Activated naive CD4-positive, alpha-beta T cell treated with anti-CD3 and anti-CD28 coated beads for 36 hours (primary cell): ENCODE data around the gene TMEM176A. TPM values are rescaled to one million over a fixed set of nuclear protein-coding genes. Genes with fewer than 3 reads are reported as not detected.
"Not testable (repeated sequence)": the region's sequence is repeated elsewhere in the genome, so short reads cannot be mapped to it uniquely, and the experiment has no call there.

Experiments
- CTCF ChIA-PET: fragments of 350-600 bp; sonication (Branson Sonifier 250); formaldehyde crosslinking; loops from one replicate; lab custom pipeline; 2021; ENCODE audit warnings: antibody characterized with exemption; lab: Charles Lee
- DNase-seq: peaks from one replicate; pipeline ENCODE4 v3.0.0-alpha.2; 2020
- H3K27ac Mint-ChIP-seq: one replicate; pipeline ENCODE4 v1.8.0; 2021; ENCODE audit warnings: mild to moderate bottlenecking, mixed read lengths
- H3K27me3 Mint-ChIP-seq: one replicate; pipeline ENCODE4 v1.8.0; 2021; ENCODE audit warnings: low read depth, mixed read lengths
- H3K36me3 Mint-ChIP-seq: one replicate; pipeline ENCODE4 v1.8.0; 2021; ENCODE audit warnings: low read depth, mixed read lengths
- H3K4me1 Mint-ChIP-seq: one replicate; pipeline ENCODE4 v1.8.0; 2021; ENCODE audit warnings: low read depth, mixed read lengths
- H3K4me3 Mint-ChIP-seq: one replicate; pipeline ENCODE4 v1.8.0; 2021; ENCODE audit warnings: mild to moderate bottlenecking, moderate library complexity, mixed read lengths
- H3K9me3 Mint-ChIP-seq: one replicate; pipeline ENCODE4 v1.8.0; 2021; ENCODE audit warnings: mixed read lengths
- intact Hi-C: fragments of 100-400 bp; cut with micrococcal nuclease; formaldehyde crosslinking; loops from one replicate; pipeline ENCODE4 v1.15.1; 2023
- total RNA-seq, 2 experiments: library from RNA; stranded (reverse); gene quantifications; one replicate each; pipeline ENCODE4 v1.2.3, GENCODE V29; 2021

TMEM176A gene
- total RNA-seq, 2 experiments from 2014 or later, result not detected

- intact Hi-C loops, result no loop called here
- Mint-ChIP-seq H3K4me3 (no peak overlapping the region), H3K27ac (no peak overlapping the region), H3K4me1 (peaks cover 6% of the 10 kb centered on the region), H3K36me3 (peaks cover 1% of the 10 kb centered on the region), H3K27me3 (peaks cover 35% of the 10 kb centered on the region), H3K9me3 (peaks cover 12% of the 10 kb centered on the region)
- no peak for DNase-seq
- CTCF ChIA-PET, result no interaction called here
Observed at GRCh38 chr7:150804802-150805201, 4.2 kb downstream of the TMEM176A start.

GRCh38 chr7:150805864-150806263 lies 5.3 kb downstream of the TMEM176A start:
- H3K27me3 Mint-ChIP-seq, result peaks cover 39% of the 10 kb centered on the region
- H3K36me3 Mint-ChIP-seq, result peaks cover 1% of the 10 kb centered on the region
- H3K4me1 Mint-ChIP-seq, result peaks cover 6% of the 10 kb centered on the region
- CTCF ChIA-PET, result no interaction called here
- H3K9me3 Mint-ChIP-seq, result peaks cover 12% of the 10 kb centered on the region
- no peak overlapping the region for H3K4me3 Mint-ChIP-seq
- intact Hi-C loops, result no loop called here
- H3K27ac Mint-ChIP-seq, result no peak overlapping the region
- DNase-seq, result no peak

GRCh38 chr7:150806454-150806853 lies 5.9 kb downstream of the TMEM176A start:
- DNase-seq, result no peak
- intact Hi-C loops, result no loop called here
- CTCF ChIA-PET, result interaction anchor here (0.7 kb wide), 1 partner anchor 134 kb away, joined by 4 read pairs; no protein-coding TSS in a partner anchor
- Mint-ChIP-seq H3K4me3 (no peak overlapping the region), H3K36me3 (peaks cover 1% of the 10 kb centered on the region), H3K27ac (no peak overlapping the region), H3K4me1 (peaks cover 3% of the 10 kb centered on the region), H3K27me3 (peaks cover 33% of the 10 kb centered on the region), H3K9me3 (peaks cover 12% of the 10 kb centered on the region)

GRCh38 chr7:150806863-150807262 lies 6.3 kb downstream of the TMEM176A start:
- Mint-ChIP-seq H3K9me3 (peaks cover 12% of the 10 kb centered on the region), H3K4me3 (no peak overlapping the region), H3K27ac (no peak overlapping the region), H3K4me1 (peaks cover 2% of the 10 kb centered on the region), H3K27me3 (peaks cover 29% of the 10 kb centered on the region), H3K36me3 (peaks cover 1% of the 10 kb centered on the region)
- DNase-seq, result no peak
- CTCF ChIA-PET, result interaction anchor here (0.7 kb wide), 1 partner anchor 134 kb away, joined by 4 read pairs; no protein-coding TSS in a partner anchor
- intact Hi-C loops, result no loop called here

- H3K4me3 Mint-ChIP-seq, result not testable (repeated sequence)
Observed at GRCh38 chr7:150807616-150808438, 7.3 kb downstream of the TMEM176A start.

GRCh38 chr7:150814328-150815001 lies 13.9 kb downstream of the TMEM176A start:
- Mint-ChIP-seq H3K4me3 (no peak overlapping the region), H3K27ac (no peak overlapping the region), H3K36me3 (no peaks in the 10 kb centered on the region), H3K9me3 (peaks cover 7% of the 10 kb centered on the region), H3K4me1 (no peaks in the 10 kb centered on the region), H3K27me3 (peaks cover 11% of the 10 kb centered on the region)
- intact Hi-C loops, result no loop called here
- CTCF ChIA-PET, result interaction anchor here (1.0 kb wide), 1 partner anchor 84 kb away, joined by 4 read pairs; no protein-coding TSS in a partner anchor
- no peak for DNase-seq

More at GRCh38 chr7:150807616-150808438, 7.3 kb downstream of the TMEM176A start:
- intact Hi-C loops, H3K27ac Mint-ChIP-seq, H3K4me1 Mint-ChIP-seq, H3K36me3 Mint-ChIP-seq, DNase-seq: not testable (repeated sequence)
- Mint-ChIP-seq H3K27me3 (peaks cover 25% of the 10 kb centered on the region), H3K9me3 (peaks cover 12% of the 10 kb centered on the region)
- CTCF ChIA-PET, result interaction anchor here (0.6 kb wide), 1 partner anchor 884 kb away, joined by 3 read pairs; no protein-coding TSS in a partner anchor

- Mint-ChIP-seq H3K27me3 (peaks cover 2% of the 10 kb centered on the region), H3K9me3 (peaks cover 7% of the 10 kb centered on the region), H3K27ac (no peak overlapping the region), H3K4me1 (no peaks in the 10 kb centered on the region), H3K4me3 (no peak overlapping the region), H3K36me3 (no peaks in the 10 kb centered on the region)
- CTCF ChIA-PET, result interaction anchor here (0.6 kb wide), 1 partner anchor 79 kb away, joined by 3 read pairs; no protein-coding TSS in a partner anchor
- intact Hi-C loops, result no loop called here
- no peak for DNase-seq
Observed at GRCh38 chr7:150818971-150819370, 18.4 kb downstream of the TMEM176A start.

- Mint-ChIP-seq H3K4me1 (no peaks in the 10 kb centered on the region), H3K4me3 (no peak overlapping the region), H3K27ac (no peak overlapping the region), H3K9me3 (peaks cover 7% of the 10 kb centered on the region), H3K36me3 (no peaks in the 10 kb centered on the region), H3K27me3 (no peaks in the 10 kb centered on the region)
- CTCF ChIA-PET, result no interaction called here
- intact Hi-C loops, result no loop called here
- DNase-seq, result no peak
Observed at GRCh38 chr7:150820148-150820547, 19.6 kb downstream of the TMEM176A start.

- intact Hi-C loops, result no loop called here
- Mint-ChIP-seq H3K4me3 (no peak overlapping the region), H3K27ac (no peak overlapping the region), H3K36me3 (no peaks in the 10 kb centered on the region), H3K9me3 (peaks cover 4% of the 10 kb centered on the region), H3K4me1 (no peaks in the 10 kb centered on the region), H3K27me3 (no peaks in the 10 kb centered on the region)
- no peak for DNase-seq
- CTCF ChIA-PET, result no interaction called here
Observed at GRCh38 chr7:150820578-150821198, 20.1 kb downstream of the TMEM176A start.

- H3K9me3 Mint-ChIP-seq, result no peaks in the 10 kb centered on the region
- H3K27ac Mint-ChIP-seq, result no peak overlapping the region
- H3K4me3 Mint-ChIP-seq, result no peak overlapping the region
- H3K36me3 Mint-ChIP-seq, result no peaks in the 10 kb centered on the region
- CTCF ChIA-PET, result no interaction called here
- intact Hi-C loops, result no loop called here
- DNase-seq, result no peak
- no peaks in the 10 kb centered on the region for H3K4me1 Mint-ChIP-seq
- peaks cover 5% of the 10 kb centered on the region for H3K27me3 Mint-ChIP-seq
Observed at GRCh38 chr7:150823043-150823442, 22.5 kb downstream of the TMEM176A start.

GRCh38 chr7:150823484-150824126 lies 23.0 kb downstream of the TMEM176A start:
- Mint-ChIP-seq H3K36me3 (no peaks in the 10 kb centered on the region), H3K27ac (no peak overlapping the region), H3K4me1 (no peaks in the 10 kb centered on the region), H3K9me3 (no peaks in the 10 kb centered on the region), H3K27me3 (peaks cover 8% of the 10 kb centered on the region), H3K4me3 (no peak overlapping the region)
- no peak for DNase-seq
- CTCF ChIA-PET, result no interaction called here
- intact Hi-C loops, result no loop called here
